OCI-LY1 (cell line): ENCODE data around the gene DOCK4.

Experiments
- H2AFZ ChIP-seq: fragments of 200-600 bp; sonication (generic), shearing (Covaris generic); 2 replicates; pipeline ENCODE4 v1.6.0; 2014; ENCODE audit warnings: antibody characterized with exemption, mild to moderate bottlenecking, low read length
- H3F3A ChIP-seq: fragments of 200-600 bp; sonication (generic), shearing (Covaris generic); 2 replicates; pipeline ENCODE4 v1.6.0; 2014; ENCODE audit warnings: mild to moderate bottlenecking, antibody characterized with exemption, low read length, moderate library complexity; ENCODE audit not compliant: insufficient read depth
- H3K27ac ChIP-seq: fragments of 200-600 bp; sonication (generic); 2 replicates; pipeline ENCODE4 v1.5.1; 2014; ENCODE audit warnings: low read length, mixed run types, mild to moderate bottlenecking, low read depth; ENCODE audit not compliant: poor library complexity, severe bottlenecking
- H3K27me3 ChIP-seq: fragments of 200-600 bp; sonication (generic); 2 replicates; pipeline ENCODE4 v1.6.0; 2014; ENCODE audit warnings: antibody characterized with exemption, mild to moderate bottlenecking, low read length, moderate library complexity; ENCODE audit not compliant: insufficient read depth
- H3K36me3 ChIP-seq: fragments of 200-600 bp; sonication (generic); 2 replicates; pipeline ENCODE4 v1.6.1; 2014; ENCODE audit warnings: mild to moderate bottlenecking, antibody characterized with exemption, low read length, moderate library complexity, mixed read lengths; ENCODE audit not compliant: insufficient read depth
- H3K4me1 ChIP-seq: fragments of 200-600 bp; sonication (generic); 2 replicates; pipeline ENCODE4 v1.5.1; 2014; ENCODE audit warnings: mild to moderate bottlenecking, low read length, moderate library complexity; ENCODE audit not compliant: insufficient read depth, severe bottlenecking
- H3K4me2 ChIP-seq: fragments of 200-600 bp; sonication (generic), shearing (Covaris generic); 2 replicates; pipeline ENCODE4 v1.6.1; 2014; ENCODE audit warnings: low read length
- H3K4me3 ChIP-seq: fragments of 200-600 bp; sonication (generic); 2 replicates; pipeline ENCODE4 v1.5.1; 2014; ENCODE audit warnings: low read length, low read depth, mild to moderate bottlenecking, mixed read lengths; ENCODE audit not compliant: poor library complexity, severe bottlenecking
- H3K79me2 ChIP-seq: fragments of 200-600 bp; shearing (Covaris generic); 2 replicates; pipeline ENCODE4 v1.6.1; 2016; ENCODE audit warnings: mixed run types, low read length, mixed read lengths; ENCODE audit not compliant: insufficient read depth
- H3K9ac ChIP-seq: fragments of 200-600 bp; sonication (generic), shearing (Covaris generic); 2 replicates; pipeline ENCODE4 v1.6.1; 2014; ENCODE audit warnings: mild to moderate bottlenecking, low read length, mixed read lengths
- H3K9me2 ChIP-seq: fragments of 200-600 bp; sonication (generic), shearing (Covaris generic); 2 replicates; pipeline ENCODE4 v1.6.1; 2014; ENCODE audit warnings: low read depth, mild to moderate bottlenecking, low read length, mixed read lengths
- H3K9me3 ChIP-seq: fragments of 200-600 bp; shearing (Covaris generic); 2 replicates; pipeline ENCODE4 v1.6.1; 2014; ENCODE audit warnings: low read length, mixed read lengths
- H4K20me1 ChIP-seq: fragments of 200-600 bp; sonication (generic), shearing (Covaris generic); 2 replicates; pipeline ENCODE4 v1.6.0; 2016; ENCODE audit warnings: mild to moderate bottlenecking, low read length; ENCODE audit not compliant: insufficient read depth
- CTCF ChIP-seq: fragments of 200-600 bp; sonication (generic), shearing (Covaris generic); IDR thresholded peaks from 2 replicates; pipeline ENCODE4 v1.5.1; 2017; ENCODE audit warnings: mild to moderate bottlenecking, antibody characterized with exemption, low read length, moderate library complexity, mixed read lengths
- EZH2 ChIP-seq: fragments of 200-600 bp; sonication (generic), shearing (Covaris generic); IDR thresholded peaks from 2 replicates; pipeline ENCODE4 v1.8.0; 2017; ENCODE audit warnings: borderline replicate concordance, mixed run types, mild to moderate bottlenecking, antibody characterized with exemption, low read length, moderate library complexity, mixed read lengths

The DOCK4 gene

GRCh38 chr7:111852081-111852480, 354.1 kb downstream of the DOCK4 start:
- Histone ChIP-seq H3F3A (no peaks in the 10 kb centered on the region), H3K36me3 (no peaks in the 10 kb centered on the region), H3K27me3 (0 out of 2 replicates have a peak, but pooled peaks cover 4% of the 10 kb centered on the region), H3K4me1 (no peaks in the 10 kb centered on the region), H3K27ac (no peak overlapping the region), H3K9me3 (no peaks in the 10 kb centered on the region), H3K4me3 (no peak overlapping the region), H3K4me2 (no peak overlapping the region), H2AFZ (no peak overlapping the region), H3K9me2 (no peaks in the 10 kb centered on the region), H3K9ac (no peak overlapping the region), H3K79me2 (no peaks in the 10 kb centered on the region), H4K20me1 (no peaks in the 10 kb centered on the region)
- TF ChIP-seq EZH2 (no peak), CTCF (no peak)

- no peaks in the 10 kb centered on the region for H3K36me3 ChIP-seq
- no peak overlapping the region for H2AFZ ChIP-seq
- H3F3A ChIP-seq: no peaks in the 10 kb centered on the region
- H3K79me2 ChIP-seq: no peaks in the 10 kb centered on the region
- no peak overlapping the region for H3K4me3 ChIP-seq
- H4K20me1 ChIP-seq: no peaks in the 10 kb centered on the region
- H3K9ac ChIP-seq: no peak overlapping the region
- no peaks in the 10 kb centered on the region for H3K9me2 ChIP-seq
- H3K27me3 ChIP-seq: no peaks in the 10 kb centered on the region
- no peak for TF ChIP-seq EZH2
- TF ChIP-seq CTCF: no peak
- no peak overlapping the region for H3K4me2 ChIP-seq
- H3K27ac ChIP-seq: no peak overlapping the region
- H3K4me1 ChIP-seq: no peaks in the 10 kb centered on the region
- no peaks in the 10 kb centered on the region for H3K9me3 ChIP-seq
Measured at GRCh38 chr7:111846898-111847297, 359.3 kb downstream of the DOCK4 start.

- Histone ChIP-seq H3K79me2 (no peaks in the 10 kb centered on the region), H3K27me3 (no peaks in the 10 kb centered on the region), H4K20me1 (no peaks in the 10 kb centered on the region), H3K27ac (no peak overlapping the region), H3K4me3 (no peak overlapping the region), H2AFZ (no peak overlapping the region), H3K4me1 (no peaks in the 10 kb centered on the region), H3F3A (no peaks in the 10 kb centered on the region), H3K4me2 (no peak overlapping the region), H3K9me2 (no peaks in the 10 kb centered on the region), H3K36me3 (no peaks in the 10 kb centered on the region), H3K9ac (no peak overlapping the region), H3K9me3 (no peaks in the 10 kb centered on the region)
- TF ChIP-seq CTCF (no peak), EZH2 (no peak)
Measured at GRCh38 chr7:111845853-111846252, 360.3 kb downstream of the DOCK4 start.
